A673 (cell line): ENCODE results near the gene GRIK4. TPM values are rescaled to one million over a fixed set of nuclear protein-coding genes. Genes with fewer than 3 reads are reported as not detected.
"Not testable (repeated sequence)": the region's sequence is repeated elsewhere in the genome, so short reads cannot be mapped to it uniquely, and the experiment has no call there.

Experiments used
- BruUV-seq: library from RNA; stranded (reverse); fragments of 400-500 nt; replicated peaks from 2 replicates; lab custom pipeline; 2021; lab: Mats Ljungman, UMichigan
- CTCF ChIA-PET: fragments of 300-600 bp; sonication (Branson Sonifier 250); formaldehyde crosslinking; loops from one replicate; lab custom pipeline; 2022; ENCODE audit warnings: antibody characterized with exemption; lab: Charles Lee
- POLR2A ChIA-PET: fragments of 300-600 bp; sonication (Branson Sonifier 250); formaldehyde crosslinking; loops from one replicate; lab custom pipeline; 2022; ENCODE audit warnings: antibody characterized with exemption; ENCODE audit not compliant: low non-redundant PET; lab: Charles Lee
- DNase-seq: peaks from one replicate; pipeline ENCODE4 v3.0.0-alpha.2; 2015; ENCODE audit warnings: low spot score
- H3K27ac ChIP-seq: fragments of 200-600 bp; sonication (generic); 2 replicates; pipeline ENCODE4 v1.5.1; 2016; ENCODE audit warnings: mixed run types, low read depth, mild to moderate bottlenecking, mixed read lengths, antibody characterized with exemption, low read length; ENCODE audit not compliant: poor library complexity, severe bottlenecking
- H3K27me3 ChIP-seq: fragments of 200-600 bp; sonication (generic); replicated peaks from 2 replicates; pipeline ENCODE4 v1.6.1; 2017; ENCODE audit warnings: mixed run types, low read depth, mild to moderate bottlenecking, mixed read lengths, antibody characterized with exemption, low read length; ENCODE audit not compliant: insufficient read depth, poor library complexity
- H3K36me3 ChIP-seq: fragments of 200-600 bp; sonication (generic); 2 replicates; pipeline ENCODE4 v1.6.1; 2016; ENCODE audit warnings: mixed run types, mild to moderate bottlenecking, mixed read lengths, antibody characterized with exemption, low read length; ENCODE audit not compliant: insufficient read depth, poor library complexity, severe bottlenecking
- H3K4me1 ChIP-seq: fragments of 200-600 bp; sonication (generic); 2 replicates; pipeline ENCODE4 v1.6.1; 2017; ENCODE audit warnings: mixed run types, mild to moderate bottlenecking, mixed read lengths, antibody characterized with exemption, low read length; ENCODE audit not compliant: insufficient read depth, poor library complexity, severe bottlenecking
- H3K4me3 ChIP-seq: fragments of 200-600 bp; sonication (generic); 2 replicates; pipeline ENCODE4 v1.5.1; 2016; ENCODE audit warnings: low read depth, mixed run types, mild to moderate bottlenecking, mixed read lengths, low read length; ENCODE audit not compliant: poor library complexity, severe bottlenecking
- H3K9me3 ChIP-seq: fragments of 200-600 bp; sonication (generic); 2 replicates; pipeline ENCODE4 v1.6.1; 2016; ENCODE audit warnings: mixed run types, low read depth, mild to moderate bottlenecking, mixed read lengths, antibody characterized with exemption, low read length; ENCODE audit not compliant: poor library complexity, severe bottlenecking
- CTCF ChIP-seq: fragments of 300-800, 200-600 bp; sonication (generic); conservative IDR thresholded peaks from 2 replicates; pipeline ENCODE4 v1.5.1; 2017; ENCODE audit warnings: low read depth, mild to moderate bottlenecking, antibody characterized with exemption, low read length, moderate library complexity, mixed read lengths
- EZH2 ChIP-seq: fragments of 200-600 bp; sonication (generic); IDR thresholded peaks from 2 replicates; pipeline ENCODE4 v1.6.1; 2017; ENCODE audit warnings: borderline replicate concordance, low read depth, mild to moderate bottlenecking, mixed read lengths, antibody characterized with exemption, low read length; ENCODE audit not compliant: poor library complexity, severe bottlenecking
- intact Hi-C: fragments of 100-400 bp; cut with micrococcal nuclease; formaldehyde crosslinking; loops from one replicate; pipeline ENCODE4 v1.10.0; 2022; ENCODE audit not compliant: unreplicated experiment
- total RNA-seq: library from RNA; stranded (reverse); gene quantifications from 2 replicates; pipeline ENCODE4 v1.2.3, GENCODE V29; 2021

The GRIK4 gene
- total RNA-seq, 1 experiment from 2014 or later, result not detected

- no peak for DNase-seq
- Histone ChIP-seq H3K4me1 (no peaks in the 10 kb centered on the region), H3K4me3 (no peak overlapping the region), H3K27ac (no peak overlapping the region), H3K36me3 (no peaks in the 10 kb centered on the region), H3K27me3 (no peaks in the 10 kb centered on the region), H3K9me3 (no peaks in the 10 kb centered on the region)
- ChIA-PET POLR2A (no interaction called here), CTCF (no interaction called here)
- no peak for TF ChIP-seq CTCF
- no peak for TF ChIP-seq EZH2
- intact Hi-C loops, result no loop called here
- no TSS peak for BruUV-seq
Observed at GRCh38 chr11:120759046-120759445, 247.5 kb downstream of the GRIK4 start.

- H3K36me3 ChIP-seq, BruUV-seq, H3K4me3 ChIP-seq, CTCF ChIA-PET, H3K27ac ChIP-seq, POLR2A ChIA-PET, intact Hi-C loops, H3K4me1 ChIP-seq, DNase-seq, H3K27me3 ChIP-seq: not testable (repeated sequence)
- peaks cover 11% of the 10 kb centered on the region for H3K9me3 ChIP-seq
Observed at GRCh38 chr11:120765710-120766109, 254.2 kb downstream of the GRIK4 start.

GRCh38 chr11:120766318-120766717 is 254.8 kb downstream of the GRIK4 start:
- ChIA-PET POLR2A (no interaction called here), CTCF (no interaction called here)
- DNase-seq, result no peak
- no peaks in the 10 kb centered on the region for H3K4me1 ChIP-seq
- H3K27me3 ChIP-seq, result no peaks in the 10 kb centered on the region
- no TSS peak for BruUV-seq
- TF ChIP-seq EZH2, result no peak
- no peak for TF ChIP-seq CTCF
- H3K27ac ChIP-seq, result no peak overlapping the region
- no peak overlapping the region for H3K4me3 ChIP-seq
- no peaks in the 10 kb centered on the region for H3K36me3 ChIP-seq
- peaks cover 11% of the 10 kb centered on the region for H3K9me3 ChIP-seq
- intact Hi-C loops, result no loop called here

GRCh38 chr11:120768949-120769348 is 257.4 kb downstream of the GRIK4 start:
- Histone ChIP-seq H3K4me1 (no peaks in the 10 kb centered on the region), H3K36me3 (no peaks in the 10 kb centered on the region), H3K27ac (no peak overlapping the region), H3K9me3 (peaks cover 11% of the 10 kb centered on the region), H3K4me3 (no peak overlapping the region), H3K27me3 (no peaks in the 10 kb centered on the region)
- CTCF ChIA-PET, result no interaction called here
- POLR2A ChIA-PET, result no interaction called here
- intact Hi-C loops, result no loop called here
- TF ChIP-seq EZH2 (no peak), CTCF (no peak)
- BruUV-seq, result no TSS peak
- DNase-seq, result no peak
